ENCODE results near the gene USP15. TPM values are rescaled to one million over a fixed set of nuclear protein-coding genes. Genes with fewer than 3 reads are reported as not detected.

Gene USP15
- total RNA-seq, 1 experiment from 2014 or later, result 42.9 TPM

- DNase-seq, result no peak
- ChIA-PET CTCF (no interaction called here), POLR2A (no interaction called here)
- no peaks in the 10 kb centered on the region for H3K36me3 ChIP-seq (ENCODE audit: control insufficient read depth, insufficient read depth, low read length)
- TF ChIP-seq CTCF (IDR thresholded peaks at IDR 0.05; ENCODE audit: insufficient read depth in 1 of 2, low read depth in 1 of 2, low read length in 1 of 2, severe bottlenecking in 1 of 2, unreplicated experiment in 1 of 2), result no peak
- H3K36me3 Mint-ChIP-seq (ENCODE audit: insufficient read depth, unreplicated experiment), result no peaks in the 10 kb centered on the region
- intact Hi-C loops (cut with micrococcal nuclease; ENCODE audit: unreplicated experiment), result no loop called here
- no peaks in the 10 kb centered on the region for H3K9me3 ChIP-seq
- H3K4me3 ChIP-seq (ENCODE audit: low read depth, low read length), result no peak overlapping the region
- H3K27me3 Mint-ChIP-seq (ENCODE audit: insufficient read depth, unreplicated experiment), result no peaks in the 10 kb centered on the region
- H3K4me1 ChIP-seq, result no peaks in the 10 kb centered on the region
- BruUV-seq (replicated peaks), result no TSS peak
- no peaks in the 10 kb centered on the region for H3K27me3 ChIP-seq (replicated peaks; ENCODE audit: control insufficient read depth, insufficient read depth, low read length)
- no peaks in the 10 kb centered on the region for H3K4me1 Mint-ChIP-seq (ENCODE audit: low read depth, unreplicated experiment)
- no peak overlapping the region for H3K27ac Mint-ChIP-seq (ENCODE audit: unreplicated experiment)
- no peaks in the 10 kb centered on the region for H3K9me3 Mint-ChIP-seq (ENCODE audit: unreplicated experiment)
- H3K4me3 Mint-ChIP-seq (ENCODE audit: unreplicated experiment), result no peak overlapping the region
Measured at GRCh38 chr12:62328296-62328921, 68.2 kb downstream of the USP15 start.

- Histone ChIP-seq H3K9me3 (no peaks in the 10 kb centered on the region), H3K4me3 (ENCODE audit: low read depth, low read length) (no peak overlapping the region), H3K36me3 (ENCODE audit: control insufficient read depth, insufficient read depth, low read length) (no peaks in the 10 kb centered on the region), H3K4me1 (no peaks in the 10 kb centered on the region), H3K27me3 (replicated peaks; ENCODE audit: control insufficient read depth, insufficient read depth, low read length) (no peaks in the 10 kb centered on the region)
- H3K27ac Mint-ChIP-seq (ENCODE audit: unreplicated experiment), result no peak overlapping the region
- no peak overlapping the region for H3K4me3 Mint-ChIP-seq (ENCODE audit: unreplicated experiment)
- H3K27me3 Mint-ChIP-seq (ENCODE audit: insufficient read depth, unreplicated experiment), result no peaks in the 10 kb centered on the region
- no peaks in the 10 kb centered on the region for H3K36me3 Mint-ChIP-seq (ENCODE audit: insufficient read depth, unreplicated experiment)
- no peaks in the 10 kb centered on the region for H3K4me1 Mint-ChIP-seq (ENCODE audit: low read depth, unreplicated experiment)
- no peak for DNase-seq
- TF ChIP-seq CTCF (IDR thresholded peaks at IDR 0.05; ENCODE audit: insufficient read depth in 1 of 2, low read depth in 1 of 2, low read length in 1 of 2, severe bottlenecking in 1 of 2, unreplicated experiment in 1 of 2), result no peak
- CTCF ChIA-PET, result no interaction called here
- POLR2A ChIA-PET, result no interaction called here
- no peaks in the 10 kb centered on the region for H3K9me3 Mint-ChIP-seq (ENCODE audit: unreplicated experiment)
- BruUV-seq (replicated peaks), result no TSS peak
- intact Hi-C loops (cut with micrococcal nuclease; ENCODE audit: unreplicated experiment), result no loop called here
Measured at GRCh38 chr12:62331306-62331705, 71.1 kb downstream of the USP15 start.

- H3K36me3 ChIP-seq (ENCODE audit: control insufficient read depth, insufficient read depth, low read length), result no peaks in the 10 kb centered on the region
Measured at GRCh38 chr12:62332598-62332997, 72.4 kb downstream of the USP15 start.

More at GRCh38 chr12:62332598-62332997, 72.4 kb downstream of the USP15 start:
- no peak for TF ChIP-seq CTCF (IDR thresholded peaks at IDR 0.05; ENCODE audit: insufficient read depth in 1 of 2, low read depth in 1 of 2, low read length in 1 of 2, severe bottlenecking in 1 of 2, unreplicated experiment in 1 of 2)
- Mint-ChIP-seq H3K27ac (ENCODE audit: unreplicated experiment) (no peak overlapping the region), H3K9me3 (ENCODE audit: unreplicated experiment) (no peaks in the 10 kb centered on the region), H3K4me1 (ENCODE audit: low read depth, unreplicated experiment) (no peaks in the 10 kb centered on the region), H3K27me3 (ENCODE audit: insufficient read depth, unreplicated experiment) (no peaks in the 10 kb centered on the region), H3K36me3 (ENCODE audit: insufficient read depth, unreplicated experiment) (peaks cover under 1% of the 10 kb centered on the region), H3K4me3 (ENCODE audit: unreplicated experiment) (no peak overlapping the region)
- BruUV-seq (replicated peaks), result no TSS peak
- Histone ChIP-seq H3K4me1 (no peaks in the 10 kb centered on the region), H3K9me3 (no peaks in the 10 kb centered on the region), H3K27me3 (replicated peaks; ENCODE audit: control insufficient read depth, insufficient read depth, low read length) (no peaks in the 10 kb centered on the region), H3K4me3 (ENCODE audit: low read depth, low read length) (no peak overlapping the region)
- intact Hi-C loops (cut with micrococcal nuclease; ENCODE audit: unreplicated experiment), result no loop called here
- POLR2A ChIA-PET, result no interaction called here
- CTCF ChIA-PET, result no interaction called here
- no peak for DNase-seq

All from Caco-2 (cell line).